ENCODE data around the gene ADH4.
A peak's percentile ranks its signal among the peaks of the same experiment; 100 is the strongest.
"Not testable (repeated sequence)": the region's sequence is repeated elsewhere in the genome, so short reads cannot be mapped to it uniquely, and the experiment has no call there.

Gene ADH4

GRCh38 chr4:99091841-99092240 is 52.3 kb downstream of the ADH4 start:
- not testable (repeated sequence) for H3K4me1 ChIP-seq (ENCODE audit: control insufficient read depth, insufficient read depth, low read length); H3K4me3 ChIP-seq (ENCODE audit: low read length)

GRCh38 chr4:99091216-99091575 is 52.9 kb downstream of the ADH4 start:
- H3K27me3 ChIP-seq (ENCODE audit: control insufficient read depth, insufficient read depth, low read length), result no peaks in the 10 kb centered on the region
- no peaks in the 10 kb centered on the region for H3K36me3 ChIP-seq (ENCODE audit: control insufficient read depth, insufficient read depth, low read length)
- peaks cover 6% of the 10 kb centered on the region for H3K4me1 ChIP-seq (ENCODE audit: control insufficient read depth, insufficient read depth, low read length)
- H3K9ac ChIP-seq (ENCODE audit: low read length), result no peak overlapping the region
- no peak overlapping the region for H3K4me3 ChIP-seq (ENCODE audit: low read length)
- H3K9me3 ChIP-seq (ENCODE audit: control insufficient read depth, low read length), result no peaks in the 10 kb centered on the region

More at GRCh38 chr4:99091841-99092240, 52.3 kb downstream of the ADH4 start:
- H3K9me3 ChIP-seq (ENCODE audit: control insufficient read depth, low read length); H3K27me3 ChIP-seq (ENCODE audit: control insufficient read depth, insufficient read depth, low read length); H3K9ac ChIP-seq (ENCODE audit: low read length); H3K36me3 ChIP-seq (ENCODE audit: control insufficient read depth, insufficient read depth, low read length): not testable (repeated sequence)

DNA sequence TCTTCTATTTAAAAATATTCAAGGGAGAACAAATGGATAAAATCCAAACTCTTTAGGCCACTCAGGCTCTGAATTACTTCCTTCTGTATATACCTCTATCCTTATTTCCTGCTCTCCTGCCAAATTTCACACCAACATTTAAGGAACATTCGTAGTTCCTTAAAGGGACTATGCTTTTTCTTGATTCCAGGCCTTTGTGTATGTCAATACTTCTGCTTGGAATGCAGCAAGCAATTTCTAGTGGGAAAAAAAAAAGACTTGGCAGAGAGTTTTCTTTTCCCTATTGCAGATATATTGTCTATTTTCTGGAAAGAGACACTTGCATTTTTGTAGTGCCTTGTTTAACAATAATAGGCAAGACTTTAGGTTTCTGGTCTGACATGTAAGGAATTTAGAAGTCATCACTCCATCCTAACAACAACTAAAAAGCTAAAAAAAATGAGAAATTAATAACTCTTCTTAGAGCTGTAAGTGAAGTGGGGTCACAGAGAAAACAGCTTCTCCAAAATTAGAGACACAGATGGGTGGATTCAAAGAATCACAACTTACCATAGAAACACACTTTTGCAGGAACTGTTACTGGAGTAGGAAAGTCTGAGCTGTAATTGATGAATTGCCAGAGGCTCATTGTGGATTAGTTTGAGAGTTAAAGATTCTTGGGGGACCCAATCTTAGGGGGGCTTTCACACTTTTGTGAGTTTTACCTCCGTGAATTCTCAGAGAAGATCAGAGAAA is 53.4 kb downstream of the ADH4 start:
- H3K27me3 ChIP-seq (ENCODE audit: control insufficient read depth, insufficient read depth, low read length), result no peaks in the 10 kb centered on the region
- no peaks in the 10 kb centered on the region for H3K9me3 ChIP-seq (ENCODE audit: control insufficient read depth, low read length)
- H3K4me3 ChIP-seq (ENCODE audit: low read length), result no peak overlapping the region
- no peak overlapping the region for H3K9ac ChIP-seq (ENCODE audit: low read length)
- H3K4me1 ChIP-seq (ENCODE audit: control insufficient read depth, insufficient read depth, low read length), result peaks cover 6% of the 10 kb centered on the region
- no peaks in the 10 kb centered on the region for H3K36me3 ChIP-seq (ENCODE audit: control insufficient read depth, insufficient read depth, low read length)

DNA sequence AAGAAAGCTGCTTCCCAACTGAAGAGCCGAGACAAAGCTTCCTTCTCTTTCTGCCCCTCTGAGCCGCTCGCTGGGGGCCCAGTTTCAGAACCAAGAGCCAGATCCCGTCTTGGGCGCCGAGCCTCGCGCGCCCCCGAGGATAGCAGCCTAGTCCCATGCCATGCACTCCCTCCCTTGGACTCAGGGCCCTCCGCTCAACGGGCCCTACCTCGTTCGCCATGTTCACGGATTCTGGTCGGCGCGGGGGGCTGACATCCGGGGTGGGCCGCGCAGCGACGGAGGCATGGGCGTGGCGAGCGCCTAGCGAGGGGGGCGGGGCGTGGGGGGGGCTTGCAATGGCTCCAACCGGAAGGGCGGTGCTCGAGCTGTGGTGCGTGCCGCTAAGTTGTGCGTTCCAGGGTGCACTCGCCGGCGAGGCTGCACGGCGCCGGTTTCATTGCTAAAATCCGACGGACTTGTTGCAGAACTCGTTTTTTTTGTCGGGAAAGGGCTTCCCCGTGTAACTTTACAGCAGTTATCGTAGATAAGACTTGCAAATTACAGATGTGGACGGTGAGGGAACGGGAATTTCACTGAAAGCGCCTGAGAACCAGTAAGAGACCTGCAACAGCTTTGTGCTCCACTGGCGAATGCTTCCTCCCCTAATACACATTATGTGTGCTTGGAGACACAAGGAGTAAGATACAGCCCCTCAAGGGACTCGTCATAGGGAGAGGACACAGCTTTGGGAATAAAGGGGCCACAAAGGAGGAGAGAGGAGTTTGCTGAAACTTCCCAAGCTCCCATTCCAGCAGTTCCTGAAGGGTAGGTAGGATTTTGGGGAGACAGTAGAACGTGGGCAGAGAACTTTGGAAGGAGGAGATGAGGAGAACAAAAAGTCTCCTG is 55.4 kb downstream of the ADH4 start, which contains the start of gene ADH5:
Gene ADH5 (minus strand): TSS at position 308 of the 885 bp plus-strand sequence. CDS start 88 bp downstream, at position 220.
- H3K9ac ChIP-seq (ENCODE audit: low read length), result peak within 1 kb of the TSS; percentile 72
- peaks cover 6% of the 10 kb centered on the region for H3K4me1 ChIP-seq (ENCODE audit: control insufficient read depth, insufficient read depth, low read length)
- peaks cover 5% of the 10 kb centered on the region for H3K36me3 ChIP-seq (ENCODE audit: control insufficient read depth, insufficient read depth, low read length)
- H3K9me3 ChIP-seq (ENCODE audit: control insufficient read depth, low read length), result no peaks in the 10 kb centered on the region
- H3K4me3 ChIP-seq (ENCODE audit: low read length), result peak within 1 kb of the TSS; percentile 72
- no peaks in the 10 kb centered on the region for H3K27me3 ChIP-seq (ENCODE audit: control insufficient read depth, insufficient read depth, low read length)

GRCh38 chr4:99088023-99088449 is 56.1 kb downstream of the ADH4 start:
- H3K9ac ChIP-seq (ENCODE audit: low read length), result peak overlapping the region; percentile 59
- H3K4me3 ChIP-seq (ENCODE audit: low read length), result peak overlapping the region; percentile 42
- H3K36me3 ChIP-seq (ENCODE audit: control insufficient read depth, insufficient read depth, low read length), result peaks cover 7% of the 10 kb centered on the region
- no peaks in the 10 kb centered on the region for H3K27me3 ChIP-seq (ENCODE audit: control insufficient read depth, insufficient read depth, low read length)
- H3K9me3 ChIP-seq (ENCODE audit: control insufficient read depth, low read length), result no peaks in the 10 kb centered on the region
- H3K4me1 ChIP-seq (ENCODE audit: control insufficient read depth, insufficient read depth, low read length), result peaks cover 6% of the 10 kb centered on the region

DNA sequence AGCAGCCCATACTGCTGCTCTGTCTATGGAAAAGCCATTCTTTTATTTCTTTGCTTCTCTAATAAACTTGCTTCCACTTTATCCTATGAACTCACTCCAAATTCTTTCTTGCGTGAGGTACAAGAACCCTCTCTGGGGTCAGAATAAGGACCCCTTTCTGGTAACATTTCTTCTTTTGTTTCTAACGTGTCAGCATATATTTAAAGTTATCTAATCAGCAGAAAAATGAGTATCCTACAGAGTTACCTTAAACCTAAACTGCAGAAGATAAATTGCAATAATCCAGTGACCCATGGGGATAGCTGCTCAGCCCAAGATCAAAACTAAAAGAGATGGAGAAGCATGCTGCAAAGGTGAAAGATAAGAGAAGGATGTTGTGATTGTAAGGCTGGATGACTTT is 59.5 kb downstream of the ADH4 start:
- Histone ChIP-seq H3K4me3 (ENCODE audit: low read length) (no peak overlapping the region), H3K9ac (ENCODE audit: low read length) (no peak overlapping the region), H3K36me3 (ENCODE audit: control insufficient read depth, insufficient read depth, low read length) (peaks cover 7% of the 10 kb centered on the region), H3K27me3 (ENCODE audit: control insufficient read depth, insufficient read depth, low read length) (no peaks in the 10 kb centered on the region), H3K4me1 (ENCODE audit: control insufficient read depth, insufficient read depth, low read length) (peaks cover under 1% of the 10 kb centered on the region), H3K9me3 (ENCODE audit: control insufficient read depth, low read length) (no peaks in the 10 kb centered on the region)

DNA sequence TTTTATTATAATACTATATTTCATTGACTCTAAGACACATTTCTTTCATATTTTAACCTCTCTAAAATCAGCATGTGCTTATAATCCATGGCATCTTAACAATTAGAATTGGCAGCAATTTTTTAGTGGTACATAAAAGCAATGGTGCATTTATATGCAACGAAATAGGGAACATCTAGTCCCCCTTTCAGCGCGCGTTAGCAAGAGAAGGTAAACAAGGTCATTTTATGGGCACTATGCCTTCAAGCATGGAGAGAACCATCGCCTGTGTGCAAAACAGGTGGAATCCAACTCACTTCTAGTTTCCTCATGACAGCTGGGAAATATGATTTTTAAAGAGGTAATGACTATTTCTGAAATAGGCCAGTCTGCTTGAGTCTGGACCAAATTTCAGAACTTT is 61.9 kb downstream of the ADH4 start:
- no peak overlapping the region for H3K4me3 ChIP-seq (ENCODE audit: low read length)
- H3K9ac ChIP-seq (ENCODE audit: low read length), result no peak overlapping the region
- no peaks in the 10 kb centered on the region for H3K27me3 ChIP-seq (ENCODE audit: control insufficient read depth, insufficient read depth, low read length)
- no peaks in the 10 kb centered on the region for H3K4me1 ChIP-seq (ENCODE audit: control insufficient read depth, insufficient read depth, low read length)
- no peaks in the 10 kb centered on the region for H3K9me3 ChIP-seq (ENCODE audit: control insufficient read depth, low read length)
- peaks cover 7% of the 10 kb centered on the region for H3K36me3 ChIP-seq (ENCODE audit: control insufficient read depth, insufficient read depth, low read length)

- H3K4me3 ChIP-seq (ENCODE audit: low read length); H3K36me3 ChIP-seq (ENCODE audit: control insufficient read depth, insufficient read depth, low read length); H3K4me1 ChIP-seq (ENCODE audit: control insufficient read depth, insufficient read depth, low read length); H3K9ac ChIP-seq (ENCODE audit: low read length); H3K9me3 ChIP-seq (ENCODE audit: control insufficient read depth, low read length); H3K27me3 ChIP-seq (ENCODE audit: control insufficient read depth, insufficient read depth, low read length): not testable (repeated sequence)
Observed at GRCh38 chr4:99080869-99081268, 63.2 kb downstream of the ADH4 start.

DNA sequence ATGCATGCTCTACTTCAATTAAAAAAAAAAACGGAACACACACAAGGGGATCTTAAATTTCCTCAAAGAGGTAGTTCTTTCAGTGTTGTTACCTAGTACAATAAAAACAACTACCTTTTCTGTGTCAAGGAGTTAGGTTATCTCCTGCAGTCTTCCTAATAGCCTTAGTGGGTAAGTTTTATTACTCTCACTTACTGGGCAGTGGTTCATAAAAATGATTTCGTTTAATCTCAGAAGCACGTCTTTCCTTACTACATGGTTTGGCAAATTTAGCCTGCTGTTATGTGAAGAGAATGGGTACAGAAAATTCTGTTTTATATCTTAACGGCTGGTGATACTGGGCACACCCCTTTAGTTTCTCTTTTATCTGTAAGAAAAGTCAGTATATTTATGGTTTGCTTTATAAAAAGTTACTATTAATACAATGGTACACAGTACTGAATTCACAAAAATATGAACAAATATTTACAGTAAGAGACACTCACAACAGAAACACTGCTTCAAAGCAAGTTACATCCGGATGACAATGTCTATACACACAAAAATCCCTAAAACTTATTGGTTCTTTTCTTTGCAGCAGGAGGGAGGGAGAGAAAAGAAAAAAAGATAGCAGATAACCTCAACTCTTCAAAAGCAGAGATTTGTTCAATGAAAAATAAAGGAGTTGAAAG is 64.3 kb downstream of the ADH4 start:
- no peaks in the 10 kb centered on the region for H3K27me3 ChIP-seq (ENCODE audit: control insufficient read depth, insufficient read depth, low read length)
- no peaks in the 10 kb centered on the region for H3K4me1 ChIP-seq (ENCODE audit: control insufficient read depth, insufficient read depth, low read length)
- H3K36me3 ChIP-seq (ENCODE audit: control insufficient read depth, insufficient read depth, low read length), result peaks cover 7% of the 10 kb centered on the region
- no peak overlapping the region for H3K9ac ChIP-seq (ENCODE audit: low read length)
- H3K9me3 ChIP-seq (ENCODE audit: control insufficient read depth, low read length), result no peaks in the 10 kb centered on the region
- H3K4me3 ChIP-seq (ENCODE audit: low read length), result no peak overlapping the region

- Histone ChIP-seq H3K4me1 (ENCODE audit: control insufficient read depth, insufficient read depth, low read length) (no peaks in the 10 kb centered on the region), H3K36me3 (ENCODE audit: control insufficient read depth, insufficient read depth, low read length) (peaks cover 5% of the 10 kb centered on the region), H3K4me3 (ENCODE audit: low read length) (no peak overlapping the region), H3K9me3 (ENCODE audit: control insufficient read depth, low read length) (no peaks in the 10 kb centered on the region), H3K9ac (ENCODE audit: low read length) (no peak overlapping the region), H3K27me3 (ENCODE audit: control insufficient read depth, insufficient read depth, low read length) (no peaks in the 10 kb centered on the region)
Observed at GRCh38 chr4:99078931-99079624, 65.0 kb downstream of the ADH4 start.

- H3K4me1 ChIP-seq (ENCODE audit: control insufficient read depth, insufficient read depth, low read length), result no peaks in the 10 kb centered on the region
Observed at GRCh38 chr4:99078336-99078735, 65.8 kb downstream of the ADH4 start.

More at GRCh38 chr4:99078336-99078735, 65.8 kb downstream of the ADH4 start:
- Histone ChIP-seq H3K36me3 (ENCODE audit: control insufficient read depth, insufficient read depth, low read length) (no peaks in the 10 kb centered on the region), H3K4me3 (ENCODE audit: low read length) (no peak overlapping the region), H3K9ac (ENCODE audit: low read length) (no peak overlapping the region), H3K9me3 (ENCODE audit: control insufficient read depth, low read length) (no peaks in the 10 kb centered on the region), H3K27me3 (ENCODE audit: control insufficient read depth, insufficient read depth, low read length) (no peaks in the 10 kb centered on the region)
